Mucosa of descending colon (tissue), 3 donors: ENCODE data around the gene SPAG4. TPM values are rescaled to one million over a fixed set of nuclear protein-coding genes. Genes with fewer than 3 reads are reported as not detected.

Experiments
- ATAC-seq: fragments of 200-7000 bp; cut with Tn5 transposase; one replicate; pipeline ENCODE4 v1.9.1; 2020; ENCODE audit warnings: mild to moderate bottlenecking, moderate library complexity
- DNase-seq, 3 donors: peaks; one replicate each; pipeline ENCODE4 v3.0.0-alpha.2; 2020
- H3K36me3 ChIP-seq: fragments of 200-600 bp; one replicate; pipeline ENCODE4 v1.8.0; 2021; ENCODE audit warnings: low read depth, mild to moderate bottlenecking
- H3K4me1 ChIP-seq: fragments of 200-600 bp; one replicate; pipeline ENCODE4 v1.8.0; 2021; ENCODE audit warnings: low read depth, mild to moderate bottlenecking
- H3K4me3 ChIP-seq: fragments of 200-600 bp; one replicate; pipeline ENCODE4 v1.8.0; 2021; ENCODE audit warnings: mild to moderate bottlenecking
- H3K9me3 ChIP-seq: fragments of 200-600 bp; one replicate; pipeline ENCODE4 v1.8.0; 2021; ENCODE audit warnings: mild to moderate bottlenecking
- CTCF ChIP-seq: fragments of 200-600 bp; IDR thresholded peaks from one replicate; pipeline ENCODE4 v1.8.0; 2022; ENCODE audit warnings: antibody characterized with exemption, mild to moderate bottlenecking
- intact Hi-C, 2 donors: fragments of 100-400 bp; cut with DNase I in 1 of 2; cut with micrococcal nuclease in 1 of 2; formaldehyde crosslinking; loops; one replicate each; pipeline versions ENCODE4 v1.11.0 to v1.11.1; 2022; cut with DNase I, micrococcal nuclease
- total RNA-seq, 3 donors: library from RNA; stranded (reverse); fragmentation: NEBNext Ultra II Directional in 2 of 3; extraction: Animal tissue kit (Norgen Biotek cat#: 25700) in 2 of 3; gene quantifications; one replicate each; pipeline versions ENCODE4 v1.2.1 to v1.2.4, GENCODE V29; 2021 to 2023
- donor health status: DM: no; HTN: no; CAD: no; lungs with moderate emphysema.
- donor health status: DM: no; HTN: no; CAD: no.
- donor health status: DM: no; HTN: yes; CAD: no.

SPAG4 gene
- total RNA-seq, 3 donors from 2014 or later = 3.5 to 5.9 (median 4.1) TPM

GRCh38 chr20:35627121-35627520, 11.5 kb downstream of the SPAG4 start:
- H3K9me3 ChIP-seq = no peaks in the 10 kb centered on the region
- no peak for DNase-seq
- no peaks in the 10 kb centered on the region for H3K36me3 ChIP-seq

GRCh38 chr20:35629427-35630145, 14.0 kb downstream of the SPAG4 start:
- H3K9me3 ChIP-seq = no peaks in the 10 kb centered on the region
- intact Hi-C loops = no loop called here
- H3K36me3 ChIP-seq = no peaks in the 10 kb centered on the region
- no peaks in the 10 kb centered on the region for H3K4me1 ChIP-seq
- ATAC-seq = no peak
- no peak for TF ChIP-seq CTCF
- H3K4me3 ChIP-seq = no peak overlapping the region
- DNase-seq = no peak

More at GRCh38 chr20:35627121-35627520, 11.5 kb downstream of the SPAG4 start:
- ATAC-seq = no peak
- H3K4me3 ChIP-seq = no peak overlapping the region
- intact Hi-C loops = no loop called here
- no peaks in the 10 kb centered on the region for H3K4me1 ChIP-seq
- no peak for TF ChIP-seq CTCF

GRCh38 chr20:35630636-35631035, 15.0 kb downstream of the SPAG4 start:
- no peaks in the 10 kb centered on the region for H3K36me3 ChIP-seq
- no peak for DNase-seq
- no peaks in the 10 kb centered on the region for H3K4me1 ChIP-seq
- no peak for ATAC-seq
- H3K9me3 ChIP-seq = no peaks in the 10 kb centered on the region
- intact Hi-C loops = no loop called here
- no peak for TF ChIP-seq CTCF
- no peak overlapping the region for H3K4me3 ChIP-seq

GRCh38 chr20:35632539-35633115, 17.0 kb downstream of the SPAG4 start:
- Histone ChIP-seq H3K4me1 (no peaks in the 10 kb centered on the region), H3K36me3 (no peaks in the 10 kb centered on the region), H3K9me3 (no peaks in the 10 kb centered on the region), H3K4me3 (no peak overlapping the region)
- no peak for TF ChIP-seq CTCF
- intact Hi-C loops = no loop called here
- ATAC-seq (no peak), DNase-seq (no peak)

- no peak for ATAC-seq
- DNase-seq = no peak
- no peak for TF ChIP-seq CTCF
- peaks cover 2% of the 10 kb centered on the region for H3K4me1 ChIP-seq
- H3K9me3 ChIP-seq = no peaks in the 10 kb centered on the region
- H3K4me3 ChIP-seq = no peak overlapping the region
- no peaks in the 10 kb centered on the region for H3K36me3 ChIP-seq
- intact Hi-C loops = no loop called here
Measured at GRCh38 chr20:35635652-35636051, 20.0 kb downstream of the SPAG4 start.
